Measurements from ENCODE around the gene DARS1.

DARS1 gene

GRCh38 chr2:136015699-136016098 is 30.3 kb upstream of the DARS1 start:
- no peak for DNase-seq (ENCODE audit: low spot score)

- DNase-seq (ENCODE audit: low spot score), result no peak
Measured at GRCh38 chr2:136014411-136014810, 29.0 kb upstream of the DARS1 start.

DNA sequence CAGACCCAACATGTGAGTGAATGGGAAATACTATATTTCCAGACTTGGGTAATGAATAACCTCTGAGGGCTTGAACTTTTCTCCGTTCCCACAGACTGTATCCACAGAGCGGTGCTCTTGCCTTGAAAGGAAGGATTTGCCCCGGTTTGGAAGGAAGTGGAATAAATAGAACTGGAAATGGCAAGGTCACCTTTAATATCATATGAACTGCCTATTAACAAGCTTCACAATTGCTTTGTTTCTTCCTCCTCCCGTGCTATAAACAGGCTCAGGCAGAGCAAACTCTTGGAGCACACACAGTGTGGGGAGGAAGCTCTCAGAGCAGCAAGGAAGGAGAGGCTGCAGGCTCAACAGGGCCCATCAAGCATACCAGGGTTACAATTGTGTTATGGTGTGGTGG is 28.5 kb upstream of the DARS1 start:
- DNase-seq (ENCODE audit: low spot score), result no peak

DNA sequence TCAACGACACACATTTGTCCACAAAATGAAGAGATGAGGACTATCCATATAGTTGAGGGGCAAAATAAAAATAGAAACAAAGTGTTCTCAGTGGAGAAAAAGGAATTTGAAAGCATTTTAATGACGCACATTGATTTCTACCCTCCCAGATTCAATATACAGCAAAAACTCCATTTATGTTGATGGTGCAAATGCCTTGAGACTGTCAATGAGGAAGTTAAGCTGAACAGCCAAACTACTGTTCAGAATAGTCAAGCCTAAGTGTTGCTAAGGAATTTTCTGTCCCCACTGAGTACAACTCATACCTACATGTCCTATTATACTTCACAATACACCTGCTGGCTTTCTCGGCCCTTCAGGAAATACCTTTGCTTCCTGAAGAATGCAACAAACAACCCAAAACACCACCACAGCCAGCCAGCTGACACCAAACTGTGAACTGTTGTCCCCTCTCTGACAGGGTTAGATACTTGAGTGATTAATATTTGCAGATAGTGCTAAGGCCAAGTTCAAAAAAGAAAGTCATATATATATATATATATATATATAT is 27.8 kb upstream of the DARS1 start:
- no peak for DNase-seq (ENCODE audit: low spot score)

- DNase-seq (ENCODE audit: low spot score), result no peak
Measured at GRCh38 chr2:136012315-136012714, 26.9 kb upstream of the DARS1 start.

DNA sequence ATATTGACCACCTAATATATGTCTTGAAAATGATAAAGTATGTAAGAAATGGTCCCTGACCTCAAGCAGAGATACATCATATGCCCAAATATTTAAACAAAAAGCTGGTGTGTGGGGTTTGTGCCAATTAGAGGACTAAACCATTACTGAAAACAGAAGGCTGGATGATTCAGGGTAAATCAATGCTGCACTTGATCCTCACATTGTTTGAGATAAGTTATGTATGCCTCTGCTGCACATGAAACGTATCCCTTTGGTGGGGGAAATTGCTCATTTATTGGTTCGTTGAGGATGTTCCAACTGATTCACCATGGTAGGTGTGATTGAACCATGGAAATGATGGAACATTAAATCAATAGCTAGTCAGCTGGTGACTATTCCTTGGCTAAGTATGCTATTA is 24.7 kb upstream of the DARS1 start:
- DNase-seq (ENCODE audit: low spot score), result no peak

DNA sequence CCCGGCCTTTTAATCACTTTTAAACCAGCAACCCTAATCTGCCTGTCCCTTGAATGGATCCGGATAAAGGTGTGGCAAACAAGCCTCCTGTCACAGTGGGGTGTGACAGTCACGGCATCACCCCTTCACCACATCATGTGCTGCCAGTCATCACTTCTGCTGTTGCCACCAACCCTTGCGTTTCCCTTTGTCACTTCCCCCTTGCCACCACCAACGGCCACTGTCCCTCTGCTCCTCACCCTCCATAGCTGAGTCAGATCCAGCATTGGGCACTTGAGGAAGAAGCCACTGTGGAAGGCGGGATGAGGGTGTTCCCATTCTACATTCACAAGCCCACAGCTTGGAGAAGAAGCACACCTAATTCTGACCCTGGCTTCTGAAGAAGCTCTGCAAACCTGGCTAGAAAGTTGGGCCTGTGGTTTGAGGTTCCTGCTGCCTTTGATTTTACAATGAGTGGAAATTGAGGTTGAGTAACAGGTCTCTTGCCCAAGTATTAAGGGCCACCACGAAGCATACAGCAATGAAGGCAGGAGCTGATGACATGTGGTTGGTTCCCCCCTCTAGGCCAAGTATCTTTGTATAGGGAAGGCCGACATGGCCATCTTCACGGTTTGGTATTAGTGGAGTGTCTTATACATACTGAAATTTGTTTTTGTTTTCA is 22.9 kb upstream of the DARS1 start:
- no peak for DNase-seq (ENCODE audit: low spot score)

DNA sequence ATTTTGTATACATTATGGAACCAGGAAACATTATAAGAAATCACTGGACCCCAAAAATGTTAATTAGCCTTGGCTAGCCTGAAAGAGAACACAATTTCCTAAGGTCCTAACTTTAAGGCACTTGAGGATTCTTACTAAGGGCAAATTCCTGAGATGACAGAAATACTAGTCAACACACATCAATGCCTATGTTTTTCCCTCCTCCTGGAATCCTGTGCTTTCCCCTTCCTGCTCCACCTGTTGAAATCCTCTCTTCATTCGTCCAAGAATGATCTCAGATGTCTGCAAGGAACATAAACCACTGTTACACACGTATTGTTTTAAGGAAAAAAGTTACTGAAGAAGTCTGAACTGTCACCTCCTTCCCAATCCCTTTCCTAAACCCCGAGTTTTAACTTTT is 21.2 kb upstream of the DARS1 start:
- DNase-seq (ENCODE audit: low spot score), result no peak

GRCh38 chr2:136005462-136006196 is 20.2 kb upstream of the DARS1 start:
- no peak for DNase-seq (ENCODE audit: low spot score)

DNA sequence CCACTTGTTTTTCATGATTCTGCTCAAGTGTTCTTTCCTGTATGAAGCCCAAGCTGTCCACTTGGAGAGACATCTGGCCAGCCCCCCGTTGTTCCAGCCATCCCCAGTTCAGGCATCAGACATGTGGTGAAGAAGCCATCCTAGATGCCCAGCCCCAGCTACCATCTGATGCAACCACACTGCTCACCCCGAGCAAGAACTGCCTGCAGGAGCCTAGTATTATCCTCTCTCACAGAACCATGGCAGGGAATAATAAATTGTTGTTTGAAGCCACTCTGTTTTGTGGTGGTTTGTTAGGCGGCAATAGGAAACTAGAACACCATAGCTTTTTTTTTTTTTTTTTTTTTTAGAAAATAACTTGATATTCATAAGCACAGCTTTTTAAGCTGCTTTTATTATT is 19.5 kb upstream of the DARS1 start:
- no peak for DNase-seq (ENCODE audit: low spot score)

- no peak for DNase-seq (ENCODE audit: low spot score)
Measured at GRCh38 chr2:136001131-136001530, 15.7 kb upstream of the DARS1 start.

DNA sequence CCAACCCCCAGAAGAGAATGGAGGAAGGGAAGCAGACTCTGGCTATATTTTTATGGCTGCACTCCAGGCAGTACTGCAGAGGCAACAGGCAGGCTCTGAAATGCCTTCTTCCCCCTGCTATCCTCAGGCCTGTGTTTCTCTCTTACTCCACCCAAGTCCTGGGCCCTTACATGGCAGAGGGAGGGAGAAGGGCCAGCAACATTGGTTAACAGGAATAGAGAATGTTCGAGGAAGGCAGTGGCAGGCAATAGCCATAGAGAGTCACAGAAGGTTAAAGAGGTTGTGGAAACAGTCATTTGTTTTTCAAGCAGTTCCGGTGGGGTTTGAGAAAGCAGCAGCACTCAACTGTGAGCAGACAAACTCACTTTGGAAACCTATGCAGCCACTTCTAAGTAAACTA is 15.1 kb upstream of the DARS1 start:
- DNase-seq (ENCODE audit: low spot score), result no peak

GRCh38 chr2:135999899-136000298 is 14.5 kb upstream of the DARS1 start:
- no peak for DNase-seq (ENCODE audit: low spot score)

DNA sequence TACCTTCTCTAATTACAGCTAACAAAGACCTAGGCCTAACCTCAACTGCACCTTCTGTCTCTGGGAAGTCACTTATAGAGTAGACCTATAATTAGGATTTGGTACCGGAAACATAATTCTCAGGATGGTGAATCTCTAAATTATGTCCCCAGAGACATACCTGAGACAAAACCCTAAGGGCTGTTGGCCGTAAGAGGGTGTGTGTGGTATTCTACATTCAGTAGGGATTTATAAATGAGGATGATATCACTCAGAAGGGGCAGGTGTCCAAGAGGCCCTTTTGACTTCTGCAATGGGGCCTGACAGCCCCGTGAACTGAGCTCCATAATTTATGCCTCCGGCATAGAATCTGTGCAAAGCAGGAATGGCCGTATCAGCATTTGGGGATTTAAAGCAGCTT is 13.5 kb upstream of the DARS1 start:
- no peak for DNase-seq (ENCODE audit: low spot score)

GRCh38 chr2:135997380-135997779 is 12.0 kb upstream of the DARS1 start:
- DNase-seq (ENCODE audit: low spot score), result no peak

GRCh38 chr2:135996304-135996703 is 10.9 kb upstream of the DARS1 start:
- DNase-seq (ENCODE audit: low spot score), result no peak

DNA sequence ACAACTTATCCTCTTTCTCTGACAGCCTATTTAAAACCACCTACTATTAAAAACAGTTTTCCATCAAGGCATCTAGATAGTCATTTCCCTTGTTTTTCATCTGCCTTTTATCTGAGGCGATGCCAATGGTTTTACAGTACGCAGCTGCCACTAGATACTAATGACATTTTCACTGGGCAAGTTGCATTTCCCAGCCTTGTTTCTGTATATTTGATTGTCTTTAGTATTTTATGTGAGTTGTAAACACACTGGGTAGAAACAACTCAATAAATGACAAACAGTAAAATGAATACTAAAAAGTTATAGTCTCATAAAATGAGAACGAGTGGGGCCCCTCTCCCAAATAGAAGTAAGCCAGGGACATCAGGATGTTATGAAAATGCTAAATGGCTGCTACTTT is 8.9 kb upstream of the DARS1 start:
- DNase-seq (ENCODE audit: low spot score), result no peak

- no peak for DNase-seq (ENCODE audit: low spot score)
Measured at GRCh38 chr2:135993421-135993820, 8.0 kb upstream of the DARS1 start.

DNA sequence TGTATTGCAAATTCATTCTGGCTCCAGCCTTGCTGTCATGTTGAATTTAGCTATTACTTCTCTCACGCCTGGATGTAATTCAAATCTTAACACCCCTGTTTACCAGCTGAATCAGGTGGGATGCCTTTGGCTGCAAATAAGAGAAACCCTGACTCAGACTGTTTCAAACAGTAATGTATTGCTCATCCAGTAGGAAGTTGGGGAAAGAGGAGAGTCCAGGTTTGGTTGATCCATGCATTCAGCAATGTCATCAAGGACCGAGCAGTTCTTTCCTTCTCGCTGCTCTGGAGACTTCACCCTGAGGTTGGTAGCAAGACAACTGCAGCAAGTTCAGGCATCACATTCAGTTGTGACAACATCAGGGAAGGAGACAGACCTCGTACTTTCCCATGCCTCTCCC is 6.4 kb upstream of the DARS1 start:
- DNase-seq (ENCODE audit: low spot score), result no peak

GRCh38 chr2:135987441-135987840 is 2.0 kb upstream of the DARS1 start:
- no peak for DNase-seq (ENCODE audit: low spot score)

DNA sequence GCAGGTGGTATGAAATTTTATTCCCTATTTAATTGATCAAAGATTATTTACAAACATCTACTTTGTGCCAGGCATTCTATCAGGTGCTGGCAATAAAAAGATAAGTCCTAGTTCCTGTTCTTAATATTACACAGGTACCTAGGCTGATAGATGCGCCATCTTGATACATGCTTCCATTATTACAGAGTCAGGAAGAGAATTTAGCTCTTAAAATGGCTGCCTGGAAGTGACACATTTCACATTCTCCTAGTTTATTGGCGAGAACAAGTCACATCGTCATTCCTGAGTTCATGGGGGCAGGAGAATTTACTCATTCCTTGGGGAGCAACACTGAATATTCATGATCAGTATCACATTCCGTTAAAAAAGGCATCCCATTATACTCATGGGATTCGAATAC is 1.1 kb upstream of the DARS1 start:
- DNase-seq (ENCODE audit: low spot score), result no peak

DNA sequence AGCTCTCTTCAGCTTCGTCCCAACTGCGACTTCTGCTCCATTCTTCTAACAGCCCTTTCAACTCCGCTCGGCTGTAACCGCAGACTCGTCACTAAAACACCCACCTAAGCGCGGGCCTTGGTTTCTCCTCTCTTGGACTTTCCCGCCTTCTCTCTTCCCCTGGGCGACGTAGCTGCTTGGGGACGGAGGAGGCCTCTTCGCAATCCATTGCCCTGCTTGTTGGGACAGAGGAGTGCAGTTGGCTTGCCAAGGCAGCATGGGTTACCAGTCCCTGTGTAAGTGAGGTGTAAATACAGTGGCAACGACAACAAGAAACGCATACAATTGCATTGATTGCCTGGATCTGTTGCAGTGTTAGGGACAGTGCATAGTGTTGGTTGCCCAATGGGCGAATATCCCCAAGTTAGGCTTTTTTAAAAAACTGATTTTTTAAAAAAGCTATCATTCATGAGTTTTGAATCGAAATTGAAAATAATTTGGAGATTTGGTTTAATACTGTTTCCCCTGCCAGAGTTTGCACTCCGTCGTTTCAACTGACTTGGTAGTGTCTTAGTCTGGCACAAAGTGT is 484 bp upstream of the DARS1 start:
- no peak for DNase-seq (ENCODE audit: low spot score)

Measured in hematopoietic multipotent progenitor cell treated with erythropoietin and hydrocortisone succinate and interleukin-3 and kit ligand, for 17 days (in vitro differentiated cells).